H54 (cell line): ENCODE results near the gene PPT1.

Experiments
- DNase-seq: peaks from one replicate; pipeline ENCODE4 v3.0.0; 2011; ENCODE audit warnings: low spot score, mixed read lengths; ENCODE audit not compliant: insufficient read length
- FAIRE-seq: peaks from 3 replicates; lab custom pipeline; 2011; peaks lifted over from hg19 to GRCh38; lab: Jason Lieb, UNC
- POLR2A ChIP-seq: IDR thresholded peaks from 2 replicates; pipeline ENCODE4 v1.6.1; 2011; ENCODE audit warnings: low read depth, mild to moderate bottlenecking, low read length

PPT1 gene

GRCh38 chr1:40078512-40079333 lies 18.3 kb downstream of the PPT1 start:
- FAIRE-seq: no peak
- TF ChIP-seq POLR2A: no peak
- peak; percentile 55 for DNase-seq

- DNase-seq: peak; percentile 44
- no peak for TF ChIP-seq POLR2A
- FAIRE-seq: peak; percentile 77
Observed at GRCh38 chr1:40076895-40077312, 20.1 kb downstream of the PPT1 start.

GRCh38 chr1:40075266-40075665 lies 21.8 kb downstream of the PPT1 start:
- TF ChIP-seq POLR2A: no peak
- DNase-seq (no peak), FAIRE-seq (no peak)

- TF ChIP-seq POLR2A: no peak
- no peak for FAIRE-seq
- DNase-seq: no peak
Observed at GRCh38 chr1:40073062-40073461, 24.0 kb downstream of the PPT1 start.

GRCh38 chr1:40072142-40072541 lies 24.9 kb downstream of the PPT1 start:
- DNase-seq (no peak), FAIRE-seq (no peak)
- TF ChIP-seq POLR2A: no peak

GRCh38 chr1:40067851-40068250 lies 29.2 kb downstream of the PPT1 start:
- DNase-seq (no peak), FAIRE-seq (no peak)
- TF ChIP-seq POLR2A: no peak

GRCh38 chr1:40067023-40067422 lies 30.0 kb downstream of the PPT1 start:
- DNase-seq (no peak), FAIRE-seq (no peak)
- TF ChIP-seq POLR2A: no peak

- DNase-seq: no peak
- TF ChIP-seq POLR2A: no peak
- FAIRE-seq: no peak
Observed at GRCh38 chr1:40064797-40065499, 32.1 kb downstream of the PPT1 start.

GRCh38 chr1:40059960-40060750 lies 36.9 kb downstream of the PPT1 start:
- no peak for DNase-seq
- no peak for TF ChIP-seq POLR2A
- FAIRE-seq: no peak

- no peak for TF ChIP-seq POLR2A
- DNase-seq (no peak), FAIRE-seq (no peak)
Observed at GRCh38 chr1:40059338-40059959, 37.6 kb downstream of the PPT1 start.

- DNase-seq (no peak), FAIRE-seq (no peak)
- TF ChIP-seq POLR2A: no peak
Observed at GRCh38 chr1:40058453-40059337, 38.4 kb downstream of the PPT1 start.

- DNase-seq: no peak
- TF ChIP-seq POLR2A: no peak
- FAIRE-seq: no peak
Observed at GRCh38 chr1:40058097-40058452, 39.0 kb downstream of the PPT1 start.
